IMR-90 (cell line): ENCODE measurements around the gene NCLN. TPM values are rescaled to one million over a fixed set of nuclear protein-coding genes. Genes with fewer than 3 reads are reported as not detected.

ENCODE experiments used
- ATAC-seq: fragments of 200-7000 bp; cut with Tn5 transposase; 2 replicates; pipeline ENCODE4 v1.9.1; 2020; ENCODE audit warnings: low read depth, mild to moderate bottlenecking, moderate library complexity
- BruUV-seq: library from RNA; stranded (reverse); fragments of 400-500 nt; replicated peaks from 2 replicates; lab custom pipeline; 2021; lab: Mats Ljungman, UMichigan
- CTCF ChIA-PET: fragments of 300-600 bp; formaldehyde crosslinking; extraction: SDS; loops from one replicate; lab custom pipeline; 2021; ENCODE audit warnings: antibody characterized with exemption; lab: Yijun Ruan, JAX
- POLR2A ChIA-PET: fragments of 300-600 bp; sonication (Branson Sonifier 250); formaldehyde crosslinking; loops from one replicate; lab custom pipeline; 2022; ENCODE audit warnings: antibody characterized with exemption; ENCODE audit not compliant: unreplicated experiment; lab: Charles Lee
- DNase-seq: peaks from one replicate; pipeline ENCODE4 v3.0.0; 2013
- H2AFZ ChIP-seq: replicated peaks from 2 replicates; pipeline ENCODE3; 2013; ENCODE audit warnings: low read length, mild to moderate bottlenecking; ENCODE audit not compliant: poor library complexity
- H2AK5ac ChIP-seq: 2 replicates; pipeline ENCODE4 v1.6.1; 2013; ENCODE audit warnings: low read depth, low read length, inconsistent platforms
- H2AK9ac ChIP-seq: replicated peaks from 2 replicates; pipeline ENCODE3; 2013; ENCODE audit warnings: mild to moderate bottlenecking, low read depth, low read length, moderate library complexity; ENCODE audit not compliant: poor library complexity
- H2BK120ac ChIP-seq: 2 replicates; pipeline ENCODE4 v1.6.1; 2013; ENCODE audit warnings: low read depth, low read length, inconsistent platforms
- H2BK15ac ChIP-seq: 3 replicates; pipeline ENCODE4 v1.6.1; 2013; ENCODE audit warnings: low read depth, low read length, inconsistent platforms
- H2BK20ac ChIP-seq: 2 replicates; pipeline ENCODE4 v1.6.1; 2013; ENCODE audit warnings: low read depth, mild to moderate bottlenecking, inconsistent platforms, low read length, moderate library complexity
- H2BK5ac ChIP-seq: 2 replicates; pipeline ENCODE4 v1.6.1; 2013; ENCODE audit warnings: mild to moderate bottlenecking, low read depth, low read length, inconsistent platforms; ENCODE audit not compliant: poor library complexity, severe bottlenecking
- H3K14ac ChIP-seq: replicated peaks from 2 replicates; pipeline ENCODE4 v1.6.1; 2013; ENCODE audit warnings: low read depth, low read length, inconsistent platforms
- H3K18ac ChIP-seq: 2 replicates; pipeline ENCODE4 v1.6.1; 2013; ENCODE audit warnings: low read depth, low read length, control low read depth
- H3K23ac ChIP-seq: 2 replicates; pipeline ENCODE4 v1.6.1; 2013; ENCODE audit warnings: low read depth, low read length, inconsistent platforms
- H3K27ac ChIP-seq: 2 replicates; pipeline ENCODE4 v1.5.1; 2013; ENCODE audit warnings: mild to moderate bottlenecking, control low read depth, low read length; ENCODE audit not compliant: insufficient read depth
- H3K27me3 ChIP-seq: 2 replicates; pipeline ENCODE4 v1.6.1; 2013; ENCODE audit warnings: low read length; ENCODE audit not compliant: control insufficient read depth, insufficient read depth
- H3K36me3 ChIP-seq: 2 replicates; pipeline ENCODE4 v1.6.1; 2013; ENCODE audit warnings: low read length, mixed read lengths; ENCODE audit not compliant: control insufficient read depth, insufficient read depth
- H3K4ac ChIP-seq: 2 replicates; pipeline ENCODE4 v1.6.1; 2013; ENCODE audit warnings: low read depth, low read length, inconsistent platforms
- H3K4me1 ChIP-seq: 2 replicates; pipeline ENCODE4 v1.6.1; 2013; ENCODE audit warnings: low read length, mixed read lengths; ENCODE audit not compliant: control insufficient read depth, insufficient read depth
- H3K4me2 ChIP-seq: 2 replicates; pipeline ENCODE4 v1.6.1; 2013; ENCODE audit warnings: low read depth, mild to moderate bottlenecking, control low read depth, low read length, moderate library complexity
- H3K4me3 ChIP-seq: 2 replicates; pipeline ENCODE4 v1.5.1; 2013; ENCODE audit warnings: low read depth, mild to moderate bottlenecking, control low read depth, low read length, moderate library complexity; ENCODE audit not compliant: insufficient read depth
- H3K56ac ChIP-seq: 2 replicates; pipeline ENCODE4 v1.6.1; 2013; ENCODE audit warnings: low read length, inconsistent platforms; ENCODE audit not compliant: insufficient read depth; ENCODE audit errors: extremely low read depth
- H3K79me1 ChIP-seq, 2 experiments: 2 replicates each; pipeline ENCODE4 v1.6.1; 2013; ENCODE audit warnings: low read length in 2 of 2, inconsistent platforms in 1 of 2, low read depth in 1 of 2
- H3K9ac ChIP-seq: 2 replicates; pipeline ENCODE4 v1.6.1; 2013; ENCODE audit warnings: low read depth, low read length, control low read depth
- H3K9me1 ChIP-seq: 2 replicates; pipeline ENCODE4 v1.6.1; 2013; ENCODE audit warnings: low read length, inconsistent platforms; ENCODE audit not compliant: insufficient read depth
- H3K9me3 ChIP-seq: 2 replicates; pipeline ENCODE4 v1.6.1; 2013; ENCODE audit warnings: low read length; ENCODE audit not compliant: control insufficient read depth, insufficient read depth
- H4K20me1 ChIP-seq: 2 replicates; pipeline ENCODE4 v1.6.1; 2013; ENCODE audit warnings: low read length, inconsistent platforms; ENCODE audit not compliant: insufficient read depth
- H4K5ac ChIP-seq: 2 replicates; pipeline ENCODE4 v1.6.1; 2013; ENCODE audit warnings: mild to moderate bottlenecking, low read depth, low read length, control low read depth
- H4K8ac ChIP-seq, 2 experiments: 2 replicates each; pipeline ENCODE4 v1.6.1; 2013; ENCODE audit warnings: low read depth in 2 of 2, low read length in 2 of 2, control low read depth in 1 of 2, inconsistent platforms in 1 of 2
- H4K91ac ChIP-seq: 2 replicates; pipeline ENCODE4 v1.6.1; 2013; ENCODE audit warnings: low read depth, low read length, inconsistent platforms; ENCODE audit not compliant: insufficient read depth
- FOS ChIP-seq: fragments of 150-350 bp; IDR thresholded peaks from 2 replicates; pipeline ENCODE4 v1.6.1; 2016; ENCODE audit warnings: low read depth, low read length
- WGBS, 2 experiments: methylation state at CpG; one replicate each; pipeline versions ENCODE4 v1.1.5 to v1.1.7; 2013; ENCODE audit warnings: missing lambda C conversion rate in 2 of 2; ENCODE audit not compliant: insufficient read length in 1 of 2; ENCODE audit errors: extremely low coverage in 2 of 2; 5-methylcytosine and 5-hydroxymethylcytosine counted together
- dilution Hi-C: fragments of 300-500 bp; cut with HindIII; formaldehyde crosslinking; loops from one replicate; pipeline ENCODE4 v1.14.3; 2018; ENCODE audit warnings: low sequenced_read_pairs; ENCODE audit not compliant: unreplicated experiment
- in situ Hi-C: fragments of 300-500 bp; cut with MboI; formaldehyde crosslinking; loops from 3 replicates; pipeline ENCODE4 v1.14.3; 2019; ENCODE audit warnings: low sequenced_read_pairs, inconsistent platforms, mixed read lengths
- intact Hi-C: fragments of 100-400 bp; cut with micrococcal nuclease; formaldehyde crosslinking; loops from 2 replicates; pipeline ENCODE4 v1.10.0; 2022
- polyA plus RNA-seq, 3 experiments: library from polyadenylated mRNA; depleted of rRNA; stranded (reverse); fragments of >200 nt; gene quantifications; 2 replicates each; pipeline ENCODE4 v1.2.3, GENCODE V29; 2012; ENCODE audit warnings: low replicate concordance in 1 of 3
- total RNA-seq: library from RNA; depleted of rRNA; stranded (reverse); fragments of >200 nt; gene quantifications from 2 replicates; pipeline ENCODE4 v1.2.3, GENCODE V29; 2012

Gene NCLN
- total and polyA plus RNA-seq, 2 of the 4 experiments (the other 2 are of a cell fraction) = 32.8 to 90.8 TPM

DNA sequence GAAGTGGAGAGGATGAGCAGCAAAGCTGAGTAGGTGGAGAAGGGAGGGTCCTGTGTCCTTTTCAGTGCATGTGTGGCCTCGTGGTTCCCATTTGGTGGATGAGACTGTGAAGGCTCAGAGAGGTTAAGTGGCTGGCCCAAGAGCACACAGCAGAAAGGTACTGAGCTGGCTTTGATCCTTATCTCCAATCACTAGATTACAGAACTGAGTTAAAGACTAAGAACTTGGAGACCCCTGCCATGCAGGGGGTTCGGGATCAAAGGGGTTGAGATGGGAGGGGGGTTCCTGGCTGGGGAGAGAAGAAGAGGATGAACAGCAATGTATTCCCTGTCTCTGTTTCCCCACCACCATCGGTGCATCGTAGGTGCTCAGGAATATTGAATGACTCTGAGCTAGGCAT lies 50.5 kb downstream of the NCLN start:
- Histone ChIP-seq H3K27ac (no peak overlapping the region), H3K4me3 (no peak overlapping the region), H2BK5ac (no peak overlapping the region), H2BK15ac (no peak overlapping the region), H2AFZ (no peak overlapping the region), H3K14ac (no peak overlapping the region), H3K56ac (no peak overlapping the region), H3K4me2 (no peak overlapping the region), H3K36me3 (no peaks in the 10 kb centered on the region), H3K9me3 (no peaks in the 10 kb centered on the region), H2AK5ac (no peak overlapping the region), H3K79me1 (no peaks in the 10 kb centered on the region), H3K18ac (no peak overlapping the region), H2BK120ac (no peak overlapping the region), H3K27me3 (peaks cover 6% of the 10 kb centered on the region), H2AK9ac (no peak overlapping the region), H3K4ac (no peak overlapping the region), H4K91ac (no peak overlapping the region), H4K8ac (no peak overlapping the region), H3K9ac (no peak overlapping the region), H4K20me1 (no peaks in the 10 kb centered on the region), H4K5ac (no peak overlapping the region), H3K23ac (no peak overlapping the region), H2BK20ac (no peak overlapping the region), H3K9me1 (no peaks in the 10 kb centered on the region), H3K4me1 (no peaks in the 10 kb centered on the region)
- CTCF ChIA-PET = no interaction called here
- in situ Hi-C loops = no loop called here
- intact Hi-C loops = no loop called here
- TF ChIP-seq FOS = no peak
- ATAC-seq = no peak
- dilution Hi-C loops = no loop called here
- POLR2A ChIA-PET = no interaction called here
- WGBS, 2 experiments = no CpG with 5 or more reads among the region's 4 CpGs
- no peak for DNase-seq
- no TSS peak for BruUV-seq
